AG09309 (cell line): ENCODE data around the gene GP1BB.

Experiments
- DNase-seq: peaks from one replicate; pipeline ENCODE4 v3.0.0-alpha.2; 2010; ENCODE audit warnings: low read depth
- H3K4me3 ChIP-seq: 2 replicates; pipeline ENCODE4 v1.5.1; 2011; ENCODE audit warnings: mild to moderate bottlenecking, low read depth, low read length, moderate library complexity; ENCODE audit not compliant: control insufficient read depth
- CTCF ChIP-seq: IDR thresholded peaks from 2 replicates; pipeline ENCODE4 v1.5.1; 2011; ENCODE audit warnings: mild to moderate bottlenecking, low read depth, low read length, inconsistent platforms; ENCODE audit not compliant: insufficient read depth, control insufficient read depth; ENCODE audit errors: missing control alignments

Gene GP1BB

GRCh38 chr22:19734163-19734562, 10.8 kb downstream of the GP1BB start:
- TF ChIP-seq CTCF: no peak
- no peak for DNase-seq
- H3K4me3 ChIP-seq: no peak overlapping the region

- no peak overlapping the region for H3K4me3 ChIP-seq
- no peak for TF ChIP-seq CTCF
- no peak for DNase-seq
Measured at GRCh38 chr22:19734837-19735382, 11.6 kb downstream of the GP1BB start.

- no peak for DNase-seq
- no peak for TF ChIP-seq CTCF
- no peak overlapping the region for H3K4me3 ChIP-seq
Measured at GRCh38 chr22:19735665-19736510, 12.5 kb downstream of the GP1BB start.

GRCh38 chr22:19737846-19738663, 14.7 kb downstream of the GP1BB start:
- no peak for TF ChIP-seq CTCF
- H3K4me3 ChIP-seq: no peak overlapping the region

GRCh38 chr22:19738664-19739447, 15.5 kb downstream of the GP1BB start:
- no peak for TF ChIP-seq CTCF
- no peak overlapping the region for H3K4me3 ChIP-seq
- no peak for DNase-seq

More at GRCh38 chr22:19737846-19738663, 14.7 kb downstream of the GP1BB start:
- no peak for DNase-seq

- DNase-seq: no peak
- TF ChIP-seq CTCF: no peak
- no peak overlapping the region for H3K4me3 ChIP-seq
Measured at GRCh38 chr22:19739448-19739895, 16.1 kb downstream of the GP1BB start.
